Ovary (tissue), 9 donors: ENCODE data around the gene TAS2R8. TPM values are rescaled to one million over a fixed set of nuclear protein-coding genes. Genes with fewer than 3 reads are reported as not detected.

Experiments used
- DNase-seq, 5 donors: peaks; one replicate each; pipeline ENCODE4 v3.0.0-alpha.2; 2019 to 2020
- H3K27ac ChIP-seq, 2 donors: fragments of 200-600 bp; one replicate each; pipeline versions ENCODE4 v1.5.1 to v1.8.0; 2019 to 2022
- H3K27me3 ChIP-seq: fragments of 200-600 bp; one replicate; pipeline ENCODE4 v1.8.0; 2022
- H3K36me3 ChIP-seq: fragments of 200-600 bp; sonication (generic); one replicate; pipeline ENCODE4 v1.5.1; 2019
- H3K4me1 ChIP-seq: one replicate; pipeline ENCODE4 v1.8.1; 2013; ENCODE audit warnings: mild to moderate bottlenecking, moderate library complexity; ENCODE audit not compliant: insufficient read depth
- H3K4me3 ChIP-seq: fragments of 200-600 bp; sonication (generic); one replicate; pipeline ENCODE4 v1.5.1; 2017
- H3K9me3 ChIP-seq, 2 donors: fragments of 200-600 bp in 1 of 2; sonication (generic) in 1 of 2; one replicate each; pipeline versions ENCODE4 v1.5.1 to v1.8.1; 2013 to 2019; ENCODE audit warnings: mild to moderate bottlenecking in 1 of 2, moderate library complexity in 1 of 2
- EP300 ChIP-seq: sonication (generic); formaldehyde crosslinking; IDR thresholded peaks from one replicate; pipeline ENCODE4 v1.6.1; 2017; ENCODE audit warnings: antibody characterized with exemption
- POLR2A ChIP-seq: fragments of 450-650 bp; IDR thresholded peaks from one replicate; pipeline ENCODE4 v1.6.1; 2017; ENCODE audit warnings: antibody characterized with exemption, mild to moderate bottlenecking, moderate library complexity
- WGBS, 3 donors: extraction: QIAGEN DNeasy Blood & Tissue Kit in 1 of 3; methylation state at CpG; one replicate each; pipeline versions ENCODE4 v1.1.5 to v1.1.7; 2013 to 2017; 5-methylcytosine and 5-hydroxymethylcytosine counted together
- intact Hi-C, 4 donors: fragments of 100-400 bp; cut with DNase I; formaldehyde crosslinking; loops; one replicate each; pipeline versions ENCODE4 v1.11.0 to v1.15.1; 2022 to 2023
- polyA plus RNA-seq, 2 donors: library from polyadenylated mRNA; stranded (reverse); fragments of 200-250 nt in 1 of 2; fragments of 350-450 nt in 1 of 2; fragmentation: Illumina TruSeq in 1 of 2; extraction: RNeasy Lipid Tissue Mini Kit (QIAGEN cat#74804) in 1 of 2; gene quantifications; one replicate each; pipeline ENCODE4 v1.2.3, GENCODE V29; 2013 to 2014
- small RNA-seq: library from RNA; depleted of rRNA; stranded (forward); fragments of <200 nt; gene quantifications from one replicate; pipeline ENCODE3, GENCODE V24; 2016
- total RNA-seq, 7 donors: library from RNA; depleted of rRNA in 2 of 7; stranded (reverse); fragments of >200 nt in 2 of 7; fragmentation: NEBNext Ultra II Directional in 3 of 7; extraction: Animal tissue kit (Norgen Biotek cat#: 25700) in 3 of 7; gene quantifications; one replicate each; pipeline versions ENCODE4 v1.1.0 to v1.2.4, GENCODE V29; 2016 to 2023
- TF ChIP-seq, protein P1 (sequence below), 3 donors: fragments of 450-650 bp in 2 of 3; fragments of 200-600 bp in 1 of 3; IDR thresholded peaks; one replicate each; pipeline versions ENCODE4 v1.5.1 to v1.8.0; 2016 to 2022; ENCODE audit warnings: antibody characterized with exemption in 3 of 3, mild to moderate bottlenecking in 1 of 3
- donor health status: DM: no; HTN: no; CAD: no; lungs with moderate emphysema.
- donor health status: DM: no; HTN: no; CAD: no.
- donor health status: Bipolar disorder and iron deficiency.
- donor health status: DM: yes; HTN: yes; CAD: no.
- donor health status: DM: no; HTN: no; CAD: no.
- donor health status: DM: yes; HTN: yes; CAD: no.

The TAS2R8 gene
- total and polyA plus RNA-seq, 9 donors = not detected

DNA sequence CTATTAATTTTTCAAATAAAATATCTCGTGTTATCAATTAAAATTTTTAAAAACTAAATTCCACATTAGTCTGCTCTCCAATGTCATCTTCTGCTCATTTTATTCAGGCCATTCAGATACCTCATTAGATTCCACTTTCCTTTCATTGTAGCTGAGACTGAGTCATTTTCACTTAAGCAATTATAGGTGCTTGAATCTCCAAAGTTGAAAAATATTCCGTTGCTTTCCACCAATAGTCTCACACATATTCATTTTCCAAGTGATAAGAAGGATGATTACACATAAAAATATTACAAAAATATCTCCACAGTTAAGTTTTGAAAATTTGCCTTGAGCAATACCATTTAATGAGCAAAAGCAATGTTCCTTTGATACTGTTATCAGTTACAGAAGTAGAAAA, 47.4 kb downstream of the TAS2R8 start:
- H3K4me1 ChIP-seq = no peaks in the 10 kb centered on the region
- no peak for DNase-seq
- no peaks in the 10 kb centered on the region for H3K36me3 ChIP-seq
- no peaks in the 10 kb centered on the region for H3K27me3 ChIP-seq
- H3K4me3 ChIP-seq = no peak overlapping the region
- WGBS, 3 donors = 4 to 16% (median 13%) methylated on average over 2 of the region's 2 CpGs
- intact Hi-C loops = no loop called here
- TF ChIP-seq EP300 (no peak), POLR2A (no peak)
- TF ChIP-seq, protein P1, sequence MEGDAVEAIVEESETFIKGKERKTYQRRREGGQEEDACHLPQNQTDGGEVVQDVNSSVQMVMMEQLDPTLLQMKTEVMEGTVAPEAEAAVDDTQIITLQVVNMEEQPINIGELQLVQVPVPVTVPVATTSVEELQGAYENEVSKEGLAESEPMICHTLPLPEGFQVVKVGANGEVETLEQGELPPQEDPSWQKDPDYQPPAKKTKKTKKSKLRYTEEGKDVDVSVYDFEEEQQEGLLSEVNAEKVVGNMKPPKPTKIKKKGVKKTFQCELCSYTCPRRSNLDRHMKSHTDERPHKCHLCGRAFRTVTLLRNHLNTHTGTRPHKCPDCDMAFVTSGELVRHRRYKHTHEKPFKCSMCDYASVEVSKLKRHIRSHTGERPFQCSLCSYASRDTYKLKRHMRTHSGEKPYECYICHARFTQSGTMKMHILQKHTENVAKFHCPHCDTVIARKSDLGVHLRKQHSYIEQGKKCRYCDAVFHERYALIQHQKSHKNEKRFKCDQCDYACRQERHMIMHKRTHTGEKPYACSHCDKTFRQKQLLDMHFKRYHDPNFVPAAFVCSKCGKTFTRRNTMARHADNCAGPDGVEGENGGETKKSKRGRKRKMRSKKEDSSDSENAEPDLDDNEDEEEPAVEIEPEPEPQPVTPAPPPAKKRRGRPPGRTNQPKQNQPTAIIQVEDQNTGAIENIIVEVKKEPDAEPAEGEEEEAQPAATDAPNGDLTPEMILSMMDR (IDR thresholded peaks at IDR 0.05) = no peak
- H3K9me3 ChIP-seq = no peaks in the 10 kb centered on the region
- no peak overlapping the region for H3K27ac ChIP-seq

DNA sequence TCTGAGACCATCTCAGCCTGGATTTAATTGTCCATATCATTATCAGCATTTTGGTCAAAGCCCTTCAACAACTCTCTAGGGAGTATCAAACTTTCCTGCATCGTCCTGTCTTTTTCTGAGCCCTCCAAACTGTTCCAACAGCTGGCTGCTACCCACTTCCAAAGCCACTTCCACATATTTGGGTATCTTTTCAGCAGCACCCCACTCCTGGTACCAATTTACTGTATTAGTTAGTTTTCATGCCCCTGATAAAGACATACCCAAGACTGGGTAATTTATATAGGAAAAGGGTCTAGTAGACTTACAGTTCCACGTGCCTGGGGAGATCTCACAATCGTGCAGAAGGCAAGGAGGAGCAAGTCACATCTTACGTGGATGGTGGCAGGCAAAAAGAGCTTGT, 50.9 kb downstream of the TAS2R8 start:
- Histone ChIP-seq H3K4me3 (no peak overlapping the region), H3K27ac (no peak overlapping the region), H3K4me1 (no peaks in the 10 kb centered on the region), H3K27me3 (no peaks in the 10 kb centered on the region), H3K36me3 (no peaks in the 10 kb centered on the region), H3K9me3 (no peaks in the 10 kb centered on the region)
- 79 to 81% (median 79%) methylated on average over 4 of the region's 4 CpGs for WGBS, 3 donors
- intact Hi-C loops = no loop called here
- no peak for DNase-seq
- TF ChIP-seq, protein P1 (IDR thresholded peaks at IDR 0.05) = no peak
- TF ChIP-seq EP300 (no peak), POLR2A (no peak)

Small RNAs within 50 kb of the gene (small RNA-seq; reads per million reads assigned to genes)
- gene PRR4 = not detected

Other genes starting within 250 kb of the TAS2R8 start
- gene MAGOHB, start 193.7 kb downstream of the TAS2R8 start, total RNA-seq = 10 to 100 TPM in 6 of 7 donors, 1 to 10 TPM in 1; 8.5 to 25.9 (median 19.1) TPM
- gene MAGOHB, start 193.7 kb downstream of the TAS2R8 start, polyA plus RNA-seq = 10 to 100 TPM; 14.1 to 20.4 TPM
- gene STYK1, start 133.2 kb downstream of the TAS2R8 start, total RNA-seq = 1 to 10 TPM in 1 of 7 donors, under 1 TPM in 4, not detected in 2; 0.12 to 1.3 (median 0.33) TPM
- gene STYK1, start 133.2 kb downstream of the TAS2R8 start, polyA plus RNA-seq = under 1 TPM; 0.07 to 0.70 TPM
- 100 to 1,000 TPM; 241 to 404 (median 275) TPM for gene YBX3, start 84.0 kb downstream of the TAS2R8 start, total RNA-seq
- 100 to 1,000 TPM; 193 to 302 TPM for gene YBX3, start 84.0 kb downstream of the TAS2R8 start, polyA plus RNA-seq
- gene TAS2R7, start 4.7 kb downstream of the TAS2R8 start, total RNA-seq = not detected
- not detected for gene TAS2R7, start 4.7 kb downstream of the TAS2R8 start, polyA plus RNA-seq
- gene TAS2R9, start 2.9 kb upstream of the TAS2R8 start, total RNA-seq = under 1 TPM in 1 of 7 donors, not detected in 6; 0.22 TPM
- not detected for gene TAS2R9, start 2.9 kb upstream of the TAS2R8 start, polyA plus RNA-seq
- 1 to 10 TPM in 3 of 7 donors, under 1 TPM in 2, not detected in 2; 0.46 to 2.5 (median 1.1) TPM for gene TAS2R10, start 19.1 kb upstream of the TAS2R8 start, total RNA-seq
- gene TAS2R10, start 19.1 kb upstream of the TAS2R8 start, polyA plus RNA-seq = under 1 TPM; 0.07 to 0.55 TPM
- 1 to 10 TPM in 5 of 7 donors, under 1 TPM in 1, not detected in 1; 0.72 to 5.5 (median 2.0) TPM for gene PRR4, start 42.2 kb upstream of the TAS2R8 start, total RNA-seq
- 1 to 10 TPM; 2.4 to 5.0 TPM for gene PRR4, start 42.2 kb upstream of the TAS2R8 start, polyA plus RNA-seq
- gene PRH1, start 77.0 kb upstream of the TAS2R8 start, total RNA-seq = 10 to 100 TPM; 13.3 to 48.5 (median 22.3) TPM
- gene PRH1, start 77.0 kb upstream of the TAS2R8 start, polyA plus RNA-seq = 1 to 10 TPM; 2.2 to 4.2 TPM
- gene TAS2R13, start 102.3 kb upstream of the TAS2R8 start, total RNA-seq = 1 to 10 TPM in 6 of 7 donors, under 1 TPM in 1; 0.74 to 3.5 (median 1.8) TPM
- under 1 TPM; 0.06 to 0.15 TPM for gene TAS2R13, start 102.3 kb upstream of the TAS2R8 start, polyA plus RNA-seq
- gene PRH2, start 122.0 kb upstream of the TAS2R8 start, total RNA-seq = under 1 TPM in 2 of 7 donors, not detected in 5; 0.43 to 0.95 TPM
- gene PRH2, start 122.0 kb upstream of the TAS2R8 start, polyA plus RNA-seq = under 1 TPM in 1 of 2 donors, not detected in 1; 0.28 TPM
- 1 to 10 TPM; 2.4 to 6.9 (median 3.7) TPM for gene TAS2R14, start 132.0 kb upstream of the TAS2R8 start, total RNA-seq
- 1 to 10 TPM; 1.4 to 1.5 TPM for gene TAS2R14, start 132.0 kb upstream of the TAS2R8 start, polyA plus RNA-seq
- gene TAS2R50, start 179.6 kb upstream of the TAS2R8 start, total RNA-seq = 1 to 10 TPM; 1.1 to 3.5 (median 1.4) TPM
- under 1 TPM; 0.07 to 0.20 TPM for gene TAS2R50, start 179.6 kb upstream of the TAS2R8 start, polyA plus RNA-seq
- gene TAS2R20, start 191.0 kb upstream of the TAS2R8 start, total RNA-seq = 1 to 10 TPM; 1.1 to 5.0 (median 2.5) TPM
- under 1 TPM; 0.39 to 0.70 TPM for gene TAS2R20, start 191.0 kb upstream of the TAS2R8 start, polyA plus RNA-seq
- 1 to 10 TPM; 2.8 to 8.2 (median 3.4) TPM for gene TAS2R19, start 215.3 kb upstream of the TAS2R8 start, total RNA-seq
- under 1 TPM; 0.45 TPM for gene TAS2R19, start 215.3 kb upstream of the TAS2R8 start, polyA plus RNA-seq
- gene TAS2R31, start 224.1 kb upstream of the TAS2R8 start, total RNA-seq = 1 to 10 TPM; 2.4 to 8.6 (median 4.5) TPM
- under 1 TPM; 0.18 to 0.61 TPM for gene TAS2R31, start 224.1 kb upstream of the TAS2R8 start, polyA plus RNA-seq